Measurements from ENCODE around the gene TUBA8.
"Not testable (repeated sequence)": the region's sequence is repeated elsewhere in the genome, so short reads cannot be mapped to it uniquely, and the experiment has no call there.

GRCh38 chr22:18172776-18173175, 62.2 kb downstream of the TUBA8 start:
- not testable (repeated sequence) for TF ChIP-seq CTCF, POLR2A (IDR thresholded peaks at IDR 0.05)

Data from thyroid gland (tissue), 4 donors.